K562 (cell line): ENCODE measurements around the gene SMCO3. TPM values are rescaled to one million over a fixed set of nuclear protein-coding genes. Genes with fewer than 3 reads are reported as not detected.

Experiments
- ATAC-seq: fragments of 200-7000 bp; cut with Tn5 transposase; 3 replicates; pipeline ENCODE4 v1.9.1; 2020; ENCODE audit warnings: moderate library complexity
- BruUV-seq: library from RNA; stranded (reverse); fragments of 400-500 nt; replicated peaks from 2 replicates; lab custom pipeline; 2021; lab: Mats Ljungman, UMichigan
- CTCF ChIA-PET: fragments of 300-600 bp; formaldehyde crosslinking; extraction: SDS; loops from one replicate; lab custom pipeline; 2021; ENCODE audit warnings: low intra/inter-chr PET ratio; lab: Yijun Ruan, JAX
- POLR2A ChIA-PET: fragments of 300-600, 350-650 bp; sonication (Branson Sonifier 250); formaldehyde crosslinking; extraction: SDS; loops from one replicate; lab custom pipeline; 2021; ENCODE audit warnings: antibody characterized with exemption, inconsistent platforms; lab: Yijun Ruan, JAX
- DNase-seq, 4 experiments: peaks; one replicate each; pipeline versions ENCODE4 v3.0.0 to v3.0.0-alpha.2; 2011 to 2018; ENCODE audit warnings: low spot score in 3 of 4, mixed read lengths in 3 of 4; ENCODE audit errors: extremely low read depth in 1 of 4
- FAIRE-seq: peaks from 2 replicates; lab custom pipeline; 2011; peaks lifted over from hg19 to GRCh38; lab: Jason Lieb, UNC
- H2AFZ ChIP-seq: 2 replicates; pipeline ENCODE4 v1.6.0; 2011; ENCODE audit warnings: low read depth, low read length, control low read depth, inconsistent platforms
- H3K27ac ChIP-seq: fragments of 200-600 bp; 3 replicates; pipeline ENCODE4 v1.8.0; 2011; ENCODE audit warnings: low read depth, mild to moderate bottlenecking, control low read depth, inconsistent platforms, low read length, moderate library complexity, mixed read lengths; ENCODE audit errors: extremely low read depth
- H3K27me3 ChIP-seq, 2 experiments: fragments of 300-600 bp in 1 of 2; 2 replicates in 1 of 2; 3 replicates in 1 of 2; pipeline versions ENCODE4 v1.6.0 to v1.8.0; 2011; ENCODE audit warnings: inconsistent platforms in 2 of 2, low read length in 2 of 2, mild to moderate bottlenecking in 1 of 2, mixed read lengths in 1 of 2, moderate library complexity in 1 of 2; ENCODE audit not compliant: control insufficient read depth in 2 of 2, insufficient read depth in 2 of 2
- H3K36me3 ChIP-seq: fragments of 300-600 bp; 3 replicates; pipeline ENCODE4 v1.8.0; 2011; ENCODE audit warnings: mild to moderate bottlenecking, low read length, inconsistent platforms; ENCODE audit not compliant: control insufficient read depth, insufficient read depth
- H3K4me1 ChIP-seq, 2 experiments: fragments of 200-600 bp in 1 of 2; replicated peaks in 1 of 2; 2 replicates in 1 of 2; 3 replicates in 1 of 2; pipeline versions ENCODE4 v1.5.1 to v1.8.0; 2011; ENCODE audit warnings: inconsistent platforms in 2 of 2, low read length in 2 of 2, mild to moderate bottlenecking in 1 of 2, mixed read lengths in 1 of 2, moderate library complexity in 1 of 2; ENCODE audit not compliant: control insufficient read depth in 2 of 2, insufficient read depth in 2 of 2
- H3K4me2 ChIP-seq: 2 replicates; pipeline ENCODE4 v1.6.1; 2011; ENCODE audit warnings: low read length, control low read depth, inconsistent platforms, mixed read lengths; ENCODE audit not compliant: insufficient read depth
- H3K4me3 ChIP-seq: fragments of 200-600 bp; sonication (generic), shearing (Covaris generic); 2 replicates; pipeline ENCODE4 v1.5.1; 2016; ENCODE audit warnings: control low read depth, inconsistent platforms
- H3K79me2 ChIP-seq: fragments of 200-600 bp; 3 replicates; pipeline ENCODE4 v1.8.0; 2011; ENCODE audit warnings: low read length, inconsistent platforms; ENCODE audit not compliant: control insufficient read depth, insufficient read depth
- H3K9ac ChIP-seq, 2 experiments: 2 replicates each; pipeline versions ENCODE4 v1.6.0 to v1.6.1; 2011; ENCODE audit warnings: low read depth in 2 of 2, low read length in 2 of 2, control low read depth in 1 of 2, inconsistent platforms in 1 of 2, mild to moderate bottlenecking in 1 of 2, mixed read lengths in 1 of 2; ENCODE audit not compliant: insufficient read depth in 1 of 2
- H3K9me1 ChIP-seq: one replicate; pipeline ENCODE4 v1.6.0; 2011; ENCODE audit warnings: inconsistent platforms, mild to moderate bottlenecking, low read length, moderate library complexity; ENCODE audit not compliant: control insufficient read depth, insufficient read depth
- H3K9me3 ChIP-seq: replicated peaks from 2 replicates; pipeline ENCODE4 v1.5.1; 2011; ENCODE audit warnings: low read depth, low read length, inconsistent platforms; ENCODE audit not compliant: control insufficient read depth, insufficient read depth
- H4K20me1 ChIP-seq: replicated peaks from 2 replicates; pipeline ENCODE4 v1.6.1; 2011; ENCODE audit warnings: low read length, inconsistent platforms, mixed read lengths; ENCODE audit not compliant: control insufficient read depth, insufficient read depth
- ESRRA ChIP-seq: fragments of 450-650 bp; IDR thresholded peaks from 2 replicates; pipeline ENCODE4 v1.6.1; 2014; ENCODE audit warnings: low read depth, mild to moderate bottlenecking, moderate library complexity, borderline replicate concordance
- SAFB ChIP-seq: fragments of 200-400 bp; formaldehyde crosslinking; IDR thresholded peaks from 2 replicates; pipeline ENCODE4 v1.6.1; 2017; ENCODE audit warnings: low read depth, low read length, borderline replicate concordance
- SMARCA4 ChIP-seq: fragments of 450-650 bp; IDR thresholded peaks from 2 replicates; pipeline ENCODE4 v1.6.1; 2016
- ZNF3 ChIP-seq: fragments of 250-450 bp; sonication (Bioruptor Pico); IDR thresholded peaks from 2 replicates; pipeline ENCODE4 v1.5.0; 2021; ENCODE audit warnings: mild to moderate bottlenecking, moderate library complexity
- WGBS: fragments of 100-300 bp; shearing (Covaris generic); methylation state at CpG from one replicate; pipeline ENCODE4 v1.1.6; 2016; ENCODE audit warnings: low coverage, mixed read lengths; ENCODE audit not compliant: insufficient coverage; ENCODE audit errors: missing lambda C conversion rate; 5-methylcytosine and 5-hydroxymethylcytosine counted together
- in situ Hi-C: fragments of 300-500 bp; cut with MboI; formaldehyde crosslinking; loops from 4 replicates; pipeline ENCODE4 v1.15.0; 2018; ENCODE audit warnings: inconsistent platforms, mixed read lengths
- intact Hi-C: fragments of 100-400 bp; cut with micrococcal nuclease; formaldehyde crosslinking; loops from 2 replicates; pipeline ENCODE4 v1.14.2; 2022
- polyA plus RNA-seq, 8 experiments: library from polyadenylated mRNA; depleted of rRNA in 4 of 8; stranded (reverse) in 5 of 8; unstranded in 3 of 8; fragments of >200 nt; fragmentation: Nextera tagmentation in 2 of 8; fragmentation: Illumina TruSeq in 1 of 8; extraction: Ambion mirVana in 2 of 8; extraction: Trizol in 1 of 8; gene quantifications; 2 replicates each; pipeline versions ENCODE4 v1.2.1 to v1.2.3, GENCODE V29; 2011 to 2014; ENCODE audit warnings: inconsistent platforms in 1 of 8, missing spikeins in 1 of 8
- total RNA-seq, 7 experiments: library from RNA; depleted of rRNA in 6 of 7; stranded (reverse); fragments of >200 nt in 6 of 7; fragmentation: Illumina TruSeq in 2 of 7; extraction: Trizol in 2 of 7; gene quantifications; 2 replicates each; pipeline versions ENCODE4 v1.2.1 to v1.2.3, GENCODE V29; 2011 to 2021; ENCODE audit warnings: low replicate concordance in 1 of 7
- TF ChIP-seq, protein P1 (sequence below): fragments of 450-650 bp; formaldehyde crosslinking; IDR thresholded peaks from 2 replicates; pipeline ENCODE4 v1.4.0; 2020; ENCODE audit warnings: mild to moderate bottlenecking, mixed read lengths
- TF ChIP-seq, protein P2 (sequence below): fragments of 250-450 bp; sonication (Bioruptor Pico); IDR thresholded peaks from 2 replicates; pipeline ENCODE4 v1.6.1; 2021; ENCODE audit warnings: mild to moderate bottlenecking
- TF ChIP-seq, protein P3 (sequence below): fragments of 450-650 bp; IDR thresholded peaks from 2 replicates; pipeline ENCODE4 v1.6.1; 2017; ENCODE audit warnings: antibody characterized with exemption, mild to moderate bottlenecking

The SMCO3 gene
- total and polyA plus RNA-seq, 9 of the 15 experiments (the other 6 are each of a cell fraction or from before 2014, with no cell fraction given) = 0.10 to 0.14 TPM; not detected in 7

DNA sequence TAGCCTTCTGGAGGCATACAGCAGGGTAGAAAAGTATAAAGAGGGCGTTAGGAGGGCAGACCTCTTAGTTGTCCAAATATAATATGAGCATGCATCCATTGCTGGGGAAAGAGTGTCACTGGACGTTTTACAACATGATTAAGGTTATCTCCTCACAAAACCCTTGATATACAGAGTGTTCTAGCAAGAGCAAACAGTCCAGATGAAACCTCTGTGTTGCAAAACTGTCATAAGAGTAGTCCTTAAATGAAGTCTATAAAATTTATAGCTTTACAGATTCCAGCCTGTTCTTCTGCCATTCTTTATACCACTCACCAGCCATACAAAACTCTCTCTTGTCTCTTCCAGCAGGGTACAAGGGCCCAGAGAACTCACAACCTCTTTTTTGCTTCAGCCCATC lies 32.4 kb downstream of the SMCO3 start:
- H3K9me1 ChIP-seq = no peaks in the 10 kb centered on the region
- in situ Hi-C loops = no loop called here
- H3K36me3 ChIP-seq = peaks cover 10% of the 10 kb centered on the region; the same call in 2 of the 3 replicates
- ATAC-seq (no peak), FAIRE-seq (no peak), DNase-seq (no peak)
- H3K79me2 ChIP-seq = no peaks in the 10 kb centered on the region
- POLR2A ChIA-PET = interaction anchor here (0.8 to 2.1 kb wide), 4 partner anchors 11 to 25 kb away, joined by 3 to 5 read pairs (median 4); no protein-coding TSS in a partner anchor
- 4% methylated on average over 2 of the region's 2 CpGs for WGBS
- TF ChIP-seq, protein P1, sequence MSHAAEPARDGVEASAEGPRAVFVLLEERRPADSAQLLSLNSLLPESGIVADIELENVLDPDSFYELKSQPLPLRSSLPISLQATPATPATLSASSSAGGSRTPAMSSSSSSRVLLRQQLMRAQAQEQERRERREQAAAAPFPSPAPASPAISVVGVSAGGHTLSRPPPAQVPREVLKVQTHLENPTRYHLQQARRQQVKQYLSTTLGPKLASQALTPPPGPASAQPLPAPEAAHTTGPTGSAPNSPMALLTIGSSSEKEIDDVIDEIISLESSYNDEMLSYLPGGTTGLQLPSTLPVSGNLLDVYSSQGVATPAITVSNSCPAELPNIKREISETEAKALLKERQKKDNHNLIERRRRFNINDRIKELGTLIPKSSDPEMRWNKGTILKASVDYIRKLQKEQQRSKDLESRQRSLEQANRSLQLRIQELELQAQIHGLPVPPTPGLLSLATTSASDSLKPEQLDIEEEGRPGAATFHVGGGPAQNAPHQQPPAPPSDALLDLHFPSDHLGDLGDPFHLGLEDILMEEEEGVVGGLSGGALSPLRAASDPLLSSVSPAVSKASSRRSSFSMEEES (CRISPR knock-in tag) = no peak
- TF ChIP-seq ZNF3 (CRISPR knock-in tag) (no peak), SAFB (no peak), SMARCA4 (no peak), ESRRA (no peak)
- TF ChIP-seq, protein P2, sequence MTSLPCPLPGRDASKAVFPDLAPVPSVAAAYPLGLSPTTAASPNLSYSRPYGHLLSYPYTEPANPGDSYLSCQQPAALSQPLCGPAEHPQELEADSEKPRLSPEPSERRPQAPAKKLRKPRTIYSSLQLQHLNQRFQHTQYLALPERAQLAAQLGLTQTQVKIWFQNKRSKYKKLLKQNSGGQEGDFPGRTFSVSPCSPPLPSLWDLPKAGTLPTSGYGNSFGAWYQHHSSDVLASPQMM (CRISPR knock-in tag) = no peak
- TF ChIP-seq, protein P3, sequence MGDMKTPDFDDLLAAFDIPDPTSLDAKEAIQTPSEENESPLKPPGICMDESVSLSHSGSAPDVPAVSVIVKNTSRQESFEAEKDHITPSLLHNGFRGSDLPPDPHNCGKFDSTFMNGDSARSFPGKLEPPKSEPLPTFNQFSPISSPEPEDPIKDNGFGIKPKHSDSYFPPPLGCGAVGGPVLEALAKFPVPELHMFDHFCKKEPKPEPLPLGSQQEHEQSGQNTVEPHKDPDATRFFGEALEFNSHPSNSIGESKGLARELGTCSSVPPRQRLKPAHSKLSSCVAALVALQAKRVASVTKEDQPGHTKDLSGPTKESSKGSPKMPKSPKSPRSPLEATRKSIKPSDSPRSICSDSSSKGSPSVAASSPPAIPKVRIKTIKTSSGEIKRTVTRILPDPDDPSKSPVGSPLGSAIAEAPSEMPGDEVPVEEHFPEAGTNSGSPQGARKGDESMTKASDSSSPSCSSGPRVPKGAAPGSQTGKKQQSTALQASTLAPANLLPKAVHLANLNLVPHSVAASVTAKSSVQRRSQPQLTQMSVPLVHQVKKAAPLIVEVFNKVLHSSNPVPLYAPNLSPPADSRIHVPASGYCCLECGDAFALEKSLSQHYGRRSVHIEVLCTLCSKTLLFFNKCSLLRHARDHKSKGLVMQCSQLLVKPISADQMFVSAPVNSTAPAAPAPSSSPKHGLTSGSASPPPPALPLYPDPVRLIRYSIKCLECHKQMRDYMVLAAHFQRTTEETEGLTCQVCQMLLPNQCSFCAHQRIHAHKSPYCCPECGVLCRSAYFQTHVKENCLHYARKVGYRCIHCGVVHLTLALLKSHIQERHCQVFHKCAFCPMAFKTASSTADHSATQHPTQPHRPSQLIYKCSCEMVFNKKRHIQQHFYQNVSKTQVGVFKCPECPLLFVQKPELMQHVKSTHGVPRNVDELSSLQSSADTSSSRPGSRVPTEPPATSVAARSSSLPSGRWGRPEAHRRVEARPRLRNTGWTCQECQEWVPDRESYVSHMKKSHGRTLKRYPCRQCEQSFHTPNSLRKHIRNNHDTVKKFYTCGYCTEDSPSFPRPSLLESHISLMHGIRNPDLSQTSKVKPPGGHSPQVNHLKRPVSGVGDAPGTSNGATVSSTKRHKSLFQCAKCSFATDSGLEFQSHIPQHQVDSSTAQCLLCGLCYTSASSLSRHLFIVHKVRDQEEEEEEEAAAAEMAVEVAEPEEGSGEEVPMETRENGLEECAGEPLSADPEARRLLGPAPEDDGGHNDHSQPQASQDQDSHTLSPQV = no peak
- H3K27me3 ChIP-seq = no peaks in the 10 kb centered on the region; a peak in 1 of 5 replicates
- BruUV-seq = no TSS peak
- H3K9me3 ChIP-seq = no peaks in the 10 kb centered on the region
- H3K27ac ChIP-seq = no peak overlapping the region
- no peak overlapping the region for H3K9ac ChIP-seq
- no peaks in the 10 kb centered on the region for H3K4me1 ChIP-seq
- no peaks in the 10 kb centered on the region for H4K20me1 ChIP-seq
- no peak overlapping the region for H2AFZ ChIP-seq
- no peak overlapping the region for H3K4me2 ChIP-seq
- CTCF ChIA-PET = no interaction called here
- no peak overlapping the region for H3K4me3 ChIP-seq
- intact Hi-C loops = no loop called here
